Epithelial cell of esophagus (primary cell): Measurements from ENCODE around the gene SSTR1.

Experiments
- DNase-seq: peaks from one replicate; pipeline ENCODE4 v3.0.0; 2010; ENCODE audit warnings: low read depth
- H3K4me3 ChIP-seq: 2 replicates; pipeline ENCODE4 v1.5.1; 2011; ENCODE audit warnings: mild to moderate bottlenecking, low read length, control low read depth
- TF ChIP-seq, protein P1 (sequence below): IDR thresholded peaks from 2 replicates; pipeline ENCODE4 v1.5.1; 2011; ENCODE audit warnings: low read depth, mild to moderate bottlenecking, low read length, control low read depth, inconsistent platforms; ENCODE audit not compliant: insufficient read depth; ENCODE audit errors: missing control alignments

The SSTR1 gene

DNA sequence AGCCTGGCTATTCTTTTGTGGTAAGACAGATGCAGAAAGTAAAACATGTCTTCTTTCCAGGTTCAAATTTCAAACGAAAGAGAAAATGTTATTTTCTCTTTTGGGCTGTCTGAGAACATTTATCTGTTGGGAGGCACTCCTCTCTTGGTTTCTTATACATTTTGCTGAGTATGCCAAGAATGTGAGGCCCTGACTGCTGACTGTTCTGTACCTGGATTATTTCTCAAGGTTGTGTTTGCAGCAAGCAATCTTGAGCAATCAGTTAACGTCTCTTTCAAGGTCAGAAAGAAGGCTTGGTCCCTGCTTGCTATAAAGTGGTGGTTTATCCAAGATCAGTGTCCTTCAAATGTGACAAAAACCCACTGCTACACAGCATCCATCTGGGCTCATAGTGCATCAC lies 9.8 kb downstream of the SSTR1 start:
- no peak for DNase-seq
- H3K4me3 ChIP-seq: no peak overlapping the region
- TF ChIP-seq, protein P1, sequence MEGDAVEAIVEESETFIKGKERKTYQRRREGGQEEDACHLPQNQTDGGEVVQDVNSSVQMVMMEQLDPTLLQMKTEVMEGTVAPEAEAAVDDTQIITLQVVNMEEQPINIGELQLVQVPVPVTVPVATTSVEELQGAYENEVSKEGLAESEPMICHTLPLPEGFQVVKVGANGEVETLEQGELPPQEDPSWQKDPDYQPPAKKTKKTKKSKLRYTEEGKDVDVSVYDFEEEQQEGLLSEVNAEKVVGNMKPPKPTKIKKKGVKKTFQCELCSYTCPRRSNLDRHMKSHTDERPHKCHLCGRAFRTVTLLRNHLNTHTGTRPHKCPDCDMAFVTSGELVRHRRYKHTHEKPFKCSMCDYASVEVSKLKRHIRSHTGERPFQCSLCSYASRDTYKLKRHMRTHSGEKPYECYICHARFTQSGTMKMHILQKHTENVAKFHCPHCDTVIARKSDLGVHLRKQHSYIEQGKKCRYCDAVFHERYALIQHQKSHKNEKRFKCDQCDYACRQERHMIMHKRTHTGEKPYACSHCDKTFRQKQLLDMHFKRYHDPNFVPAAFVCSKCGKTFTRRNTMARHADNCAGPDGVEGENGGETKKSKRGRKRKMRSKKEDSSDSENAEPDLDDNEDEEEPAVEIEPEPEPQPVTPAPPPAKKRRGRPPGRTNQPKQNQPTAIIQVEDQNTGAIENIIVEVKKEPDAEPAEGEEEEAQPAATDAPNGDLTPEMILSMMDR: no peak

DNA sequence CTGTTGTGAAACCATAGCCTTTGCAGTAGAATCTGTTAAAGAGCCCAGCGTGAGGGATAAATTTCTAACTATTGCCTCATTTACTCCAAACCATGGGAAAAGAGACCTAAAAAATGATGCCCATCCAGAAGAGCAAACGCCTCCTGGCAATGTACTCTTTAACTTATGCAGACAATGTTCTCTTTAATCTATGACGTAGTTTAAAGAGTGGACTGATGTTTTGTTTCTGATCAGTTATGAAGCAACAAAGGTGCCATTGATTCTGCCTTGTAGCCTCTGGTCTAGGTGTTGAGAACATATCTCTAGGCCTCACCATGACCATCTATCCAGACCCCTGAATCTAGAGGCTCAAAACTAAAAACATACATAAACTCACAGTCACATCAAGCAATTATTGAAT lies 13.4 kb downstream of the SSTR1 start:
- no peak overlapping the region for H3K4me3 ChIP-seq
- no peak for DNase-seq
- TF ChIP-seq, protein P1: no peak

DNA sequence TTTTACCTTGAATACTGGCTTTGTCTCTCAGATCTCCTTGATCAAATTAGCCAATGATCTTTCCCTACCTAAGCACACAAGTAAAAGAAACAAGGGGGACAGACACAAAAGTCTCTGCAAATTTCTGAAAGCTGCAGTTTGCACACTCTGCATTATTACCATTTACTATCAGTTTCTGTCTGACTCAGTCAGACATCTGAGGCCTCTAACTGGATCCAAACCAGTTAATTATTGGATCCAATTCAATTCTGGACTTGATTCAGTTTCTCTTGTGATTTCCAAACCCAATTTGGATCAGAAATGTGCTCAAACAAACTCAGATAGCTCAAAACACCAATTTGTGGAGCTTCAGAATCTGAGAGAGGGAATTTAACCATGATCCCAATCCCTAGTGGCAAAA lies 16.6 kb downstream of the SSTR1 start:
- DNase-seq: no peak
- TF ChIP-seq, protein P1: no peak
- no peak overlapping the region for H3K4me3 ChIP-seq

DNA sequence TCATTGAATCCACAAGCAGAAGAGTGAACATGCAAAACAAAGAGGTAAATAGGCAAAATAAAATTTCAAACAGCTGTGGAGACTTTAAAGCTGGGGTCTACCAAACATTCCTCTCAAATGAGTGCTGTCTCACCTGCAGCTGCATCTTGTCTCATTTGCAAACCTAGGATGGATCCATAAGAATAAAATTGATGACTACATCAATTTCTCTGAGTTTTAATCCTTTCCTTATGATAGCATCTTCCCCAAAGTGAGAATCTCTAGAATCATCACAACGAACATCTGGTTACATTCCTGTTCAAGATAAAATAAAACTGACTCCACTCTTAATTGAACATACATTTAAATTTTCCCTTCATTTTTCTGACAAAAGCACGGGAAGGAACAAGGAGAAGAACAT lies 18.2 kb downstream of the SSTR1 start:
- no peak overlapping the region for H3K4me3 ChIP-seq
- TF ChIP-seq, protein P1: no peak
- DNase-seq: no peak

DNA sequence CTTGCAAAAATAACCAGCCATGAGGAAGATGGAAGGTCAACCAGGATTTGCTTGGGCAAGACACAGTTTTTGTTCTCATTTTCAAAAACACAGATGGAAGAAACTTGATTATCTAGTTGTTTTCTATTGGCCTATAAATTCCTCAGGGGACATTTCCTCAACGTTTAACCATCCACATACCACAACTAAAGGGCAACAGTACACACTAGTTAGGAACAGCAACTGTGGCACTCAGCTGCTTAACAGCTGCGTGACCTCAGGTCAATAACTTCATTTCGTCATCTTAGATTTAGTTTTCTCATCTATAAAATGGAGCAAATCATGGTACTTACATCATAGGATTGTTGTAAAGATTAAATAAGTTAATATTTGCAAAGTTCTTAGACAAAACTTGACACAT lies 18.7 kb downstream of the SSTR1 start:
- TF ChIP-seq, protein P1: no peak
- no peak overlapping the region for H3K4me3 ChIP-seq
- DNase-seq: no peak

DNA sequence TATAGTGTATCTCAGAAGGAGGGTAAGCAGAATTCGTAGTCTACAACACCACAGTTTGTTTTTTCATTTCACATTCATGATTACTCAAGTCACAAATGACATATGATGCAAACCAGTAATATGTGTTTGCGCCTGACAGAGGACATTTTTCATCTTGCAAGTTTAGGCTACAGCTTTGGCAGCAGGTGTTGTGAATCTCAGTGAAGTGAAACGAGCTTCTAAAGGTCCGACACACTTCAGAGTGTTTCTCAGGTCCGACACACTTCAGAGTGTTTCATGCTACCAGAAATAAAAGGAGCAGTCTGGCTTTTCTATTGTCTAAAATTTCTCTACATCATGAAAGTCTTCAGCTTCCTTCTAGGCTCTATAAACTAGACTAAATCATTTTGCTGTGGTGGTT lies 25.5 kb downstream of the SSTR1 start:
- TF ChIP-seq, protein P1: no peak

DNA sequence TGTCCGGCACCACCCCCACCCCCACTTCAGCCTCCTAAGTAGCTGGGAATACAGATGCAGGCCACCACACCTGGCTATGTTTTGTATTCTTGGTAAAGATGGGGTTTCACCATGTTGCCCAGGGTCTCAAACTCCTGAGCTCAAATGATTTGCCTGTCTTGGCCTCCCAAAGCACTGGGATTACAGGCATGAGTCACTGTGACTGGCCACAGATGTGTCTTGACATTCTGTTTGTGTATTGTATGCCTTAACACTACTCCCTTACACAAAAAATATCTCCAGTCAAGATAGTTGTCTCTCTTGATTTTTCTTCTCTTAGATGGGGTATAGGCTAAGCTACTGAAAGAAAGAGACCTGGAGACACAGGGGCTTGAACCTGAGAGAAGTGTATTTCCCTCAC lies 30.6 kb downstream of the SSTR1 start:
- no peak overlapping the region for H3K4me3 ChIP-seq
- TF ChIP-seq, protein P1: no peak
- DNase-seq: no peak

More for the DNA sequence above, 25.5 kb downstream of the SSTR1 start:
- DNase-seq: no peak
- H3K4me3 ChIP-seq: no peak overlapping the region
